ENCODE measurements around the gene MYL12B.

DNA sequence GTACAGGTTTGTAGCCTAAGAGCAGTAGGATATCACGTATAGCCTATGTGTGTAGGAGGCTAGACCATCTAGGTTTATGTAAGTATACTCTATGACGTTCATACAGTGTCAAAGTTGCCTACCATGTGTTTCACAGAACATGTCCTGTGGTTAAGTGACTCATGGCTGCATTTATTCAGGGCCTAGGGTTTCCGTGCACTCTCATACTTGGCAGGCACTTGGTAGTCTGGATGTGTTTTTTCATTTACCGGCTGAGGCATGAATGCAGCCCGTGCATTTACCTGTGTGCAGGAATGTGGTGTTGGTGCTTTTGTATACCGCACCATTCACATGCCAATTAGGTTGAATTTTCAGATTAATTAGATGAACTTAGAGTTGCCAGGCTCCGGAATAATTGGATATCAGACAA lies 43.4 kb downstream of the MYL12B start:
- TF ChIP-seq, protein P1, sequence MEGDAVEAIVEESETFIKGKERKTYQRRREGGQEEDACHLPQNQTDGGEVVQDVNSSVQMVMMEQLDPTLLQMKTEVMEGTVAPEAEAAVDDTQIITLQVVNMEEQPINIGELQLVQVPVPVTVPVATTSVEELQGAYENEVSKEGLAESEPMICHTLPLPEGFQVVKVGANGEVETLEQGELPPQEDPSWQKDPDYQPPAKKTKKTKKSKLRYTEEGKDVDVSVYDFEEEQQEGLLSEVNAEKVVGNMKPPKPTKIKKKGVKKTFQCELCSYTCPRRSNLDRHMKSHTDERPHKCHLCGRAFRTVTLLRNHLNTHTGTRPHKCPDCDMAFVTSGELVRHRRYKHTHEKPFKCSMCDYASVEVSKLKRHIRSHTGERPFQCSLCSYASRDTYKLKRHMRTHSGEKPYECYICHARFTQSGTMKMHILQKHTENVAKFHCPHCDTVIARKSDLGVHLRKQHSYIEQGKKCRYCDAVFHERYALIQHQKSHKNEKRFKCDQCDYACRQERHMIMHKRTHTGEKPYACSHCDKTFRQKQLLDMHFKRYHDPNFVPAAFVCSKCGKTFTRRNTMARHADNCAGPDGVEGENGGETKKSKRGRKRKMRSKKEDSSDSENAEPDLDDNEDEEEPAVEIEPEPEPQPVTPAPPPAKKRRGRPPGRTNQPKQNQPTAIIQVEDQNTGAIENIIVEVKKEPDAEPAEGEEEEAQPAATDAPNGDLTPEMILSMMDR (IDR thresholded peaks at IDR 0.05; ENCODE audit: insufficient read depth, low read depth, low read length) = no peak
- no peak for TF ChIP-seq EZH2 (IDR thresholded peaks at IDR 0.05; ENCODE audit: insufficient read depth, low read length)

All from astrocyte (in vitro differentiated cells and primary cell).